C1 segment of cervical spinal cord (tissue), 14 donors: ENCODE data around the gene TTC22.

ENCODE experiments used
- DNase-seq, 14 donors: peaks; one replicate each; lab custom pipeline; 2025; lab: John Stamatoyannopoulos, UW

The TTC22 gene

DNA sequence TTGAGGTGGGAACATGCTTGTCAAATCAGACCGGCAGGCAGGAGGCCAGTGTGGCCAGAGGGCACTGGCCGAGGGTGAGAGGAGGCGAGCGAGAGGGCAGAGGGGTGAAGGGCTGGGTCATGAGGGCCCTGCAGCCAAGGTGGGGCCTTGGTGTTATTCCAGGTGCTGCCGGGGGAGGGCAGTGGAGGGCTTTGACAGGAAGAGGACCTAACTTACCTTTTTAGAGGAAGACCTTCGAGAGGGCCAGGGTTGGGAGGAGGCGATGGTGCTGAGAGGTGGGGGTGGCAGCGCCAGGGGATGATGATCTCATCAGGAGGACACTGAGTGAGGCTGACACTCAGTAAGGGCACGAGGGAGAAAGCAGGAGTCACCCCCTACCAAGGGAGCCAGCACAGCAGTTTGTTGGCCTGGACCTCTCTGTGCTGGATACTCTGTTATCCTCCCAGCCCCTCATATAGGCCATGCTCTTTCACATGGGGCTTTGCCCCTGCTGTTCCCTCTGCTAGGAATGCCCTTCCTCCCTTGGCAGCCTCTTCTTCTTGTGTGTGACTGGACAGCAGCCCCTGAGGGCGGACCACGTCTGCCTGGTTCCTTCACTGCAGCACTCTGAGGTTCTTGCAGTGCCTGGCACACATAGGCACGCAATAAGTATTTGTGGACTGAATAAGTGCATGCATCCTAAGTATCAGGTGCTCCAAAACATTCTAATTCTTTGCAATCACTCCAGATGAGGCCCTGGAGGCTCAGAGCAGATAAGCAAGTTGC, 7.5 kb upstream of the TTC22 start:
- no peak for DNase-seq

DNA sequence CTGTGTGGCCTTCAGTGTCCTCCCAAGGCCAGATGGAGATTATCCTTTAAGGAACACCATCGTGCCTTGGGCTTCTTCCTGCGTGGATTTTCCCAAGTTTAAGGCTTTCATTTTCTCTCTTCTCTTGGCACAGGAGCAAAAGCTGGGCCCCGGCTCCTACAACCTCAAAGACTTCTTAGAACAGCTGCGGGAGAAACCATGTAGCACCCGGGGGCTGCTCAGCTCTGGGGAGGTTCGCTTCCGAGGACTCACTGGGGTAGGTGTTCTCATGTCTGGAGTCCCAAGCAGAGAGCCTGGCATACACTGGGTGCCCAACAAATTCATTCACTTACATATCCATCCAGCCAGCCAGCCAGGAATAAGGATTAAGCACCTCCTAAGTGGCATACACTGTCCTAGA, 6.6 kb upstream of the TTC22 start:
- DNase-seq = no peak

DNA sequence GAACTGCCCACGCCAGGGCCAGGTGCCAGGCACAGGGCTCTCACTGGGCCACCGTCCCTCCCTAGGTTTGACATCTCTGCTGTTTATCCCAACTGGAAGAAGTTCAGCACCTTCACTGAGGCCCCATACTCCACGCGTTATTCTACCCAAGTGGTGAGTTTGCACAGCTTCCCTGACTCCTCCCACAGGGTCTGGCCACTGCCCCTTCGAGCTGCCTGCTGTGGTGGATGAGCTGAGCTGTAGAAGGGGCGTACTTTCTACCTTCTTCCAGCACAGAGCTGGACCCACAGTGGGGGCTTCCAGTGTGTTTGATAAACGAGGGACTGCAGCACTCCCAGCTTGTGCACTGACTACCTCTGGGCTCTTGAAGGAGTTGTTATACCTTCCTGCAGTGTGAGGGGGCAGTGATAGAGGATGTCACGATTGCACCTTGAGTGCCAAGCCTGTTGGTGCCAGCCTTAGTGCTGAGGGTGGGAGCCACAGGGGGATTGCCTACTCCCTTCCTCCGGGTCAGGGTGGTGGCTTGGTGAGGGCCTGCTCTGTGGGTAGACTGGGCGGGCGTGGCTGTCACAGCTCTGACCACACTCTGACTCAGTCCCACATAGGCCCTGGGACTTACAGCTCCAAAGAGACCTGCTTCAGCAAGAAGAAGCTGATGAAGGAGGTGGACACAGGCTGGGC, 5.9 kb upstream of the TTC22 start:
- DNase-seq = no peak

DNA sequence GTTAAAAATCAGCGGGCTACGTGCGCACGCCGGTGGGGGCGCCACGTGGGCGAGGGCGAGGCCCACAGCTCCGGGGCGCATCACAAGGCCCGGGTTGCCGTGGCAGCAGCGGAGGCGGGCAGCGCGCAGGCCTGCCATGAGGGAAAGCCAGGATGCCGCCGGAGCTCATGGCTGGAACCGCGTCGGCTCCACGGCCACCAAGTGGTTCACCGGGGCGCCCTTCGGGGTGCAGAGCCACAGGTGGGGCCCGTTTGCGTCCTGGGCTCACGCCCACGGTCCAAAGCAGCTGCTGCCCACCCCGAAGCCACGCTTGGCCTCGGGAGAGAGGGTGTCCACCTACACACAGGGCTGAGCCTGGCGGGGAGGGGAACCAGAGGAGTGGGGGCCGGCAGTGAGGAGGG, 4.9 kb upstream of the TTC22 start:
- no peak for DNase-seq

DNA sequence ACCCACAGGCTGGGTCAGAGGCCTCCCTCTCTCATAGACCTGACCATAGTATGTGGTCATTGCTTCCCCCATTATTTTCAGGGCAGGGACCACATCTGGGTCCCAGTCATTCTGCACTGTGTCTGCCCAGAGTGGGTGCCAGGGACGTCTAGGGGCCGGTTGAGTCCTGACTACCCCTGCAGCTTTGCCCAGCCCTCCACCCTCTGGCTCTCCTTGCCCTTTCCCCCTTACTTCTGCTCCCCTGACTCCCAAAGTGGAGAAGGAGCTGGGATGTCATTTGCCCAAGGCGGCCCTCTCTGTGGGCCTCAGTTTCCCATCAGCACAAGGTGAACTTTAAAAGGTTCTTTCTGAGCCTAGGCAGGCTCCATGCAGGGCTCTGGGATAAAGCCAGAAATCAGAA, 4.3 kb upstream of the TTC22 start:
- no peak for DNase-seq

DNA sequence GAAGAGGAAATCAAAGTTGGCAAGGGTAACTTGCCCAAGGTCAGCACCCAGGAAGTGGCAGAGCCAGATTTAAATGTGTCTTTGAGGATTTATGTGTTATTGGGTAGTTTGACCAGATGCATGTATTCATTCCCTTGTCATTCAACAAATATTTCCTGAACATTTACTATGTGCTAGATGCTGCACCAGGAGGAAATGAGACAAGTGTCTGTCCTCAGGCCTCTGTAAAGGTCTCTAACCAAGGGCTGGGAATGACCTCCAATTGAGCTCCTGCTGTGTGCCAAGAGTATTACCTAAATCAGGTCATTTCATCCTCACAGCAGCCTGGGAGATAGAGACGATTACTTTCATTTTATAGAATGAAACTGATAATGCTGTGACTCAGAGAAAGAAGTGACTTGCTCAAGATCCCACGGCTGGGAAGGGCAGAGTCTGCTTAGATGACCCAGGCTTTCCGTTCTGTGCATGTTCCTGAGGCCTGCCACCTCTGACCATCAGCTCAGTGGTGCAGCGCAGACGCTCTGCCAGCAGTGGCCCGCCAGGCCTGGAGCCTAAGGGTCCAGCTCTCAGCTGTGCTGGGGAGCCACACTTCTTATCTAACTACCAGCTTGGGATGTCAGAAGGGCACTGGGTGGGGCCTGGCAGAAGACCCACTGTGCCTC, 3.5 kb upstream of the TTC22 start:
- no peak for DNase-seq

DNA sequence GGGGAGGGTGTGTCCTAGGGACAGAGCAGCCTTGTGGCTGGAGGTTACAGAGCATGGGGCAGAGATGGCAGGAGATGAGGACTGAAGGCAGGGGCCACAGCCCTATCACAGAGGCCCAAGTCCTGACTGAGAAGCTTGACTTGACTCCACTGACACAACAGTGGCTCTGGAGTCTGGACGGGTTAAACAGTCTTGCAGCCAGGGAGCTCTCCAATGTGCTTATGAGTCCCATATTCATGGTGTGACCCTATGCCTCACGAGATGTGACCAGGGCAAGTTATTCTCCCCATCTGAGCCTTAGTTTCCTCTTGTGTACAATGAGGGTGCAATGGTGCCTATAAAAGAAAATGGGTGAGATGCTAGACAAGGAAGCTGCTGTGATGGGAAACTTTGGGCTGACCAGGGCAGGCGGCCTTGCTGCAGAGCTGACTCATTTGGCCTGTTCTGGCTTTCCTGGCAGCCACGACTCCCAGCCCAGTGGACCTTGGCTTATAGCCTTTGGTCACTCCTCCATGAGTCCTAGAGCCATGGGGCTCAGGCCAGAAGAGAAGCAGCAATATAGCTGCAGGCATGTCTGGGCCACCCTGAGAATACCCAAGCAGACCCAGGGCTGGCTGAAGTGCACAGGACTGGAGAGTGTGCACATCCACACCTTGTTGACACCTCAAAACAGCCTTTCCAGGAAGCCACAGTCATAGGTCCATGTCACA, 2.8 kb upstream of the TTC22 start:
- peak in 1 of 14 donors; percentile 73 for DNase-seq

DNA sequence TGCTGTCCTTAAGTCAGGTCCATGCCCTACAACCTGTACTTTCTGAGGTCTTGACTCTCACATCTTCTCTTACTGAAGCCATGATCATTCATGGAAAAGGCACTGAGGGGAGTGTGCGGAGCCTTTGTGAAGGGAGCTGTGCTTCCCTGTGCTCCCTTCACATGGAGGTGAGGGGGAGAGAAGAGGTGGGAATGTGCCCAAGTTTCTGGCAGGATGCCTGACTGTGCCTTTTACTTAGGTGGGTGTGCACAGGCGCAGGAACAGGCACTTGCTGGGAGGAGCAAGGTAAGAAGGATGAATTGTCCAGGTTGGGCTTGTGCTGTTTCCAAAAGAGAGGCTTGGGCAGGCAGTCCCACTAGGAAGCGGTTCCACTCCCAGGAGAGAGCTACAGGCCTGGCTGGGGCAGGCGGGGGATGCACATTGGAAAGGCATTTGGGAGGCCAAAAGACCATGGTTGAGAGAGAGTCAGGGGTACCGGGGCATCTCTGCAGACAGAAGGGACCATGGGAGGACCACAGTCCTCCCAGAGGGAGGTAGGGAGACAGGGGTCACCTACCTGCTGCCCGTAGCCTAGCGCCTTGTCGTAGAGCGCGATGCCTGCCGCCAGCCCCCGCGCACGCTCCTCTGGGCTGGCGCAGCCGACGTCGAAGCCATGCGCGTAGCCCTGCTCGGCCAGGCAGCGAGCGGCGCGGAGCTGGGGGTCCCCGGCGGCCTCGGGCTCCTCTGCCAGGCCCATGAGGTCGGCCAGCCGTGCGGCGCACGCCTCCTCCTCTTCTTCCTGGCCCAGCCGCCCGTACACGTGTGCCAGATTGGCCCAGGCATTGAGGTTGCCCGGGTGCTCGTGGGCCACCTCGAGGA, 853 bp downstream of the TTC22 start:
- no peak for DNase-seq

DNA sequence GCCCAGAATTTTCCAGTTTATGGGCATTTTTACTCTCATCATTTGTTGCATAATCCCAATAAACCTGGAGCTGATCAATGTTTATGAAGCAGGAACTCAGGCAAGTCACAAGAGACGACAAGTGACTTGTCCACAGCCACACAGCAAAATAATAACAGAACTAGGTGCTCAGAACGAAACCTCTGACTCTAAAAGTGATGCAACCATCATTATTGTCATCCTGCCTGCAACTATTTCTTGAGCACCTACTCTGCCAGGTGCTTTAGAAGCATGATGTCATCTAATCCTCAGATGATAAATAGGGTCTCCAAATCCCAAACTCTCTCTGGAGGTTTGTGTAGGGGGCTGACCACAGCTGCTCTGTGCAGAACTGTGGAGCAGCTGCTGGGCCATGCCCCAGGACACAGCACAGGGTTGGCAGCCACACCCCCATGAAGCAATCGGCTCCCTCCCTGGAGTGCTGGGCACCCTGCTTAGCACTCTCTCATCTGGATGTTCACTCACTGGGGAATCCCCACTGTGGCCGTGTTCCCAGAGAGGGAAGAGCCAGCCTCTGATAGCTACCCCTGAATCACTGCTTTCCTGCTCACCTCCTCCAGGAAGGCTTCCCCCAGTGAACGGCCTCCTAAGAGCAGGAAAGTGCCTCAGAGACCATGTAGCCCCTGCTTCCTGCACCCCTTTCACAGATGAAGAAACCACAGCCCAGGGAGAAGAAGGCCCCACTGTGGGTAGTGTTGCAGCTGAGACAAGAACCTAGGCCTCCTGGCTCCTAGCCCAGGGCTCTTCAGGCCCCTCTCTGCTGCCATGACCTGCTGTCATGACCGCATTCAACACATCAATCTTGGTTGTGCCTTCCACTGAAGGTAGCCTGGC, 2.1 kb downstream of the TTC22 start:
- no peak for DNase-seq

DNA sequence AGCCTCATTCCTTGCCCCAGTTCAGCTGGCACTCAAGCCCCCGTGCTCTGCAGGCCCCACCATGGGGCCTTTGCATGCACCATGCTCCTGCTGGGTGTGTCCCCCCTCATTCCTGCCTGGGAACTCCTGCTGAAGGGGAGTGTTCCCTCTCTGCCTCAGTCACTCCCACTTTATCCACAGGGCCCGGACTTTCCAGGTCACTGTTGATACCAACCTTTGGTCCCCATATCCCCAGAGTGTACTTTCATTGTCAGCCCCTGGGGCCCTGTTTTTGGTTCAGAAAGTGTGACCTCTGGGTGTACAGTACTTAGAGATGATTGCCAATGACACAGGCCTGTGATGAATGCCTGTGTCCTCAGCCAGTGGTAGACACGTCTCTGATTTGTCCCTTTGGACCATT, 2.9 kb downstream of the TTC22 start:
- DNase-seq = no peak

DNA sequence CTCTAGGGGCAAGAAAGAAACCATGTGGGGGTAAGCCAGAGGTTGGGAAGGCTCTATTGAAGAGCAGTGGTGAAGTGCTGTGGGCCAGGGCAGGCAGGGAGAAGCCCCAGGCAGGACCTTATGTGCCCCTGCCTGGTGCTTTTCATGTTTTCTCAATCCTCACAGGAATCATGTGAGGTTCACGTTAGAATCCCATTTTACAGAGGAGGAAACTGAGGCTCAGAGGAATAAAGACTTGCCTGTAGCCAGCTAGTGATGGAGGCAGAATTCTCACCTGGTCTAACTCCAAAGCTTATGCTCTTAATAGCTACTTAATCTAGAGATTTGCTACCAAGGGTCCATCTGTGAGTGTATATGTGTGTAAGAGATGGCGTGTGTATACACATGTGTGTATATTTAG, 4.2 kb downstream of the TTC22 start:
- no peak for DNase-seq

DNA sequence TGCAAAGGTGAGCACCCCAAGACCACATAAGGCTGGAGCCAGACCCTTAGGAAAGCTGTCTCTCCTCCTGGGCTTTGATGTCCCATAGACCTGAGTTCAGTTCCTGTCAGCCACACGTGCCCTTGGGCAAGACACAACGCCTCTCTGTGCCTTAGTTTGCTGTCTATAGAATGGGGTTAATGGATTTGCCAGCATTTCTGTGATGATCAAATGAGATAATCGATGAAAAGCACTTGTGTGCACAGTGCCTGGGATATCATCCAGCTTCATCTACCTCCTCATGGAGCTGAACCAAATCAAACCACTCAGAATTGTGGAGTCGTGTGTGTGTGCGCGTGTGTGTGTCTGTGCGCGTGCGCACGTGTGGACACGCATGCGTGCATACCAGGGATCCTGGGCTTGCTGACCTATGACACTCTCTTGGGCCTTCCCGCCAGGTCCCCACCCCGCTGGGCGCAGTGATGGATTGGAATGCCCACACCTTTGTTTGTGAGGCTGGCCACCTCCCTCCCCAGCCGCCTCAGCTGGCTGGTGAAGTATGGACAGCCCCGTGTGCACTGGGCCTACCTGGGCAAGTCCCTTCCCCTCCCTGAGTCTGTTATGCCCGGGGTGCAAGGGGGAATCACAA, 5.2 kb downstream of the TTC22 start:
- DNase-seq = no peak

DNA sequence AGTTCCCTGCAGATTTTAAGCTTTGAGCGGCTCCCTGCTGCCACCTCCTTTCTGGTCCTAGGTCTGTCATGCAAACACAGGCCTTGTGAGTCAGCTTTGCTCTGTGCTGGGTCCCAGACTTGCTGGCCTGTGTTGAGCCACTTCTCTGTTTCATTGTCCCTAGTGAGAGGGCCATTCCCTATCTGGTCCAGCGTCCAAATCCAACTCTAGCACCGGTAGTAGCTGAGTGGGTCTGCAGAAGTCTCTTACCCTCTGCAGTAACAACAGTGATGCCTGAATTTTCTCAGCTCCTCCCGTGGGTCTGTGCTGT, 5.8 kb downstream of the TTC22 start:
- DNase-seq = no peak

DNA sequence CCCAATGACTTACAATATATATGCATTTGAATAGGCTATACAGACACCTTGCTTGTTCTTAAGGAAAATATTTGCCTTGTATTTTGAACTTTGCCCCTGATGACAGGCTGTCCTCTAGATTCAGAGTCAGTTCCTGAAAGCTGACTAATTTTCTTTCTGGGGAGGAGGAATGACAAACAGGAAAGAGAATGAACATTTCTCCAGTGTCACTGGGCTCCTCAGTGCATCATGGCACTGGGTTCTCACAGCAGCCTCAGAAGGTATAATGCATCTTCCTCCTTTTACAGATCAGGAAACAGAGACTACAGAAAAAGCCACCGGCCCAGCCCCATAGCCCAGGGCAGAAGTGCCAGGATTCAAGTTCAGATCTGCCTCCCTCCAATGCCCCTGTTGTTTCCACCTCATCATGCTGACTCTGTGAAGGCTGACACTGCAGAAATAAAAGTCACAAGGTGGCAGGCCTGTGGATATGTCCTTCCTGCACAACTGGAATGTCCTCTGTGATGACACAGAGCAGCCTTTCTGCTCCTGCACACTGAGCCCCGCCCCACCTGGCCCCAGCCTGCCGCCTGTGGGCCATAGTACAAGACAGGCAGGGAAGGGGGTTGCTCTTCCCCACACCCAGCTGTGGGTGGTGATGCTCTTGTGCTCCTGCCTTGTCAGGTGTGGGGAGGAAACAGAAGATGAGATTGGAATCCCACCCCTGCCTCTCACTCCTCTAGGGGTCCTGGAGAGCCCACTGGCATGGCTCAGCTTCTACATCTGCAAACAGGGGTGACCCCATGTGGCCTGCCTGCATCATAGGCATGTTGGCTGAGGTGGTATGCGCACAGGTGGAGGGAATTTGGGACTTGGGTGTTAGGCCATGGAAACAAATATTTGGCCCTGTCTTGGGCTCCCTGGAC, 6.4 kb downstream of the TTC22 start:
- no peak for DNase-seq

DNA sequence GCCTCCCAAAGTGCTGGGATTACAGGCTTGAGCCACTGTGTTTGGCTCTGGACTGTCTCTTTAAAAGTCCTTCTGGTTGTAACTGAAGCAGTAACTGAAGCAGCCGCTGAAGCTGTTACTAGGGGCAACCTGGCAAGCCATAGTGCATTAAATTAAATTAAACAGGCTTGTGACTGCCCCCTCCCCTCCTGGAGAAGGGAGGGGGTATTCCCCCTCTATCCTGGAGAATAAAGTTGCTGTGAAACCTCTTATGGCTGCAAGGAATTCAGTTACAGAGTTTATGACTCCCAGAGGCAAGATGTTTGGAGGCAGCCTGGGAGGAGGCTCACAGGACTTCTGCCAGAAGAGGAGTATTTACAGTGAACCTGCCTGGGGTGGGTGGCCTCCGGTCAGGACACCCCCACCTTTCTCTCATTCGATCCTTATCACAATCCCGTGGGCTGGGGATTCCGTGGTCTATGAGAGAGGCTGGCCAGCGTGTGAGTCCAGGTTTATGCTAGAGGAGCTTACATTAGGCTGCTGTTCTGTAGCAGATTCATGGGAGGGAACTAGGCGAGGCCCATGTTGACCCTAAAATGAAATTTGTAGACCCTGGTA, 8.3 kb downstream of the TTC22 start:
- DNase-seq = peak in 5 of 14 donors; percentile 5 to 30 (median 20)

DNA sequence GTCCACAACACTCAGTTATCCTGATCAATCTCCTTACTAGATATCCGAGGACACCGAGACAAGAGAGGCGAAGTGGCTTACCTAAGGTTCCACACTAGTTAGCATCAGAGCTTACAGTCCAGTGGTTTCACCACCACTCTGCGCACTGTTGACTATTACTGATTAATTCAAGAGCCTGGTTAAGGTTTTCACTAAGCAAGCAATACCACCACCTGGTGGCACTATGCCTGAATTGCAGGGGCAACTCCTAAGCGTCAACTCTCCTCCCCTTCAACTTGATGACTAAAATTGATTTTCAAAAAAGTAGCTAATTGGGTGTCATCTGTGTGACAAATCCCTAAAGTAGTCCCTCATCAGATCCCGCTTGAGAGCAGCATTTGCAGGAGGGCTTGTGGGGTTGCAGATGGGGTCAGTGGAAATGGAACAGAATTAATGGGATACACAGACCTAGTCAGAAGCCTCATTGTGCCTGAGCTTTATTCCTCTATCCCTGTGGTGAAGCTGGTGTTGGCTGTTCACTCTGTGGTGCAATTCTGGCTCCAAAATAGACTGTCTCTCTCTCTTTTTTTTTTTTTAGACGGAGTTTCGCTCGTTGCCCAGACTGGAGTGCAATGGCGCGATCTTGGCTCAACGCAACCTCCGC, 9.1 kb downstream of the TTC22 start:
- no peak for DNase-seq

DNA sequence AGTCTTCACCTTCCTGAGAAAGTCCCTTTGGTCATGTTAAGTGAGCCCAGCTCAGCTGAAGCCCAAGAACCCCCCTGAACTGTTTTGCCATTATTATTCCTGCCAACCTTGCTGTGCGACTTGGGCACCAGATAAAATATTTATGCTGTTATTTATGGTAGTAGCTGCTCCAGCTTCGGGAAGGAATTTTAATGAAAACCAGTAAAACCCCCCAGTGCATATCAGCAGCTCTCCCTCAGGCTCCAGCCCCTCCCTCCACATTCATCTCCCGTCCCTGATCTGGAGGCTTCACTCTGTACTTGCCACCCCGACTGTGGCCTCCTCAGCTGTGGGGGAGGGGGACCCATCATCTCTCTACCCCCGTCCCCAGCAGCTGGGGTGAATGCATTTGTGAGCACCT, 12.7 kb downstream of the TTC22 start:
- no peak for DNase-seq

DNA sequence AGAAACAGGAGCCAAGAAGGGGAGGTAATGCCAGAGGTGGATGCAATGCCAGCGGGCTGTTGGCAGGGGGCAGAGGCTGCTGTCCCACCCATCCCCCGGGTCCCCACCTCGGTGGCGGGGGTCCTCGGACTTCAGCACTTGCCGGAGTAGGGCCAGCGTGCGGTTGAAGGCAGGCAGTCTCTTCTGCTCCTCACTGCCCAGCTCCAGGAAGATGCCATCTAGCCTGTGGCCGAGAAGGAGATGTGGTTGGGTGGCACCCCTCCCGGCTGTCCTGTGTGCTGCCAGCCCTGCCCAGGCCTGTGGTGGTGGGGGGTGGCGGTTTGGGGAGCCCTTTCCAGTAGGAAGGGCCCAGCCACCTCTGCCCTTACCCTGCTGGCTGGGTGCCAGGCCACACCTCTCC, 13.5 kb downstream of the TTC22 start:
- DNase-seq = no peak
